GM12878 (cell line): ENCODE results near the gene PGLYRP2. TPM values are rescaled to one million over a fixed set of nuclear protein-coding genes. Genes with fewer than 3 reads are reported as not detected.

Experiments used
- EP300 ChIP-seq, 2 experiments: fragments of 150-350 bp in 1 of 2; IDR thresholded peaks; 2 replicates each; pipeline ENCODE4 v1.6.1; 2011 to 2012; ENCODE audit warnings: low read depth in 2 of 2, low read length in 2 of 2, borderline replicate concordance in 1 of 2, improper control_type of control experiment in 1 of 2, inconsistent platforms in 1 of 2; ENCODE audit not compliant: control insufficient read depth in 1 of 2
- HDAC6 ChIP-seq: fragments of 200-600 bp; sonication (generic); IDR thresholded peaks from one replicate; pipeline ENCODE4 v1.8.0; 2017; ENCODE audit warnings: antibody characterized with exemption; ENCODE audit not compliant: unreplicated experiment
- IKZF2 ChIP-seq, 2 experiments: fragments of 450-650 bp; IDR thresholded peaks; 2 replicates each; pipeline ENCODE4 v1.6.1; 2017; ENCODE audit warnings: mild to moderate bottlenecking in 2 of 2, moderate library complexity in 2 of 2
- KAT2A ChIP-seq: conservative IDR thresholded peaks from 2 replicates; pipeline ENCODE4 v1.6.1; 2011; ENCODE audit warnings: low read depth, low read length; ENCODE audit not compliant: control insufficient read depth
- NKRF ChIP-seq: fragments of 450-650 bp; conservative IDR thresholded peaks from 2 replicates; pipeline ENCODE4 v1.6.1; 2017; ENCODE audit warnings: mild to moderate bottlenecking, moderate library complexity
- PAX8 ChIP-seq: fragments of 450-650 bp; IDR thresholded peaks from 2 replicates; pipeline ENCODE4 v1.6.1; 2017; ENCODE audit warnings: mild to moderate bottlenecking, moderate library complexity
- POLR2AphosphoS2 ChIP-seq: IDR thresholded peaks from 2 replicates; pipeline ENCODE4 v1.6.1; 2011; ENCODE audit warnings: low read depth, mild to moderate bottlenecking, low read length, improper control_type of control experiment, moderate library complexity
- SKIL ChIP-seq: fragments of 450-650 bp; IDR thresholded peaks from 2 replicates; pipeline ENCODE4 v1.6.1; 2017; ENCODE audit warnings: mild to moderate bottlenecking, low read depth, inconsistent platforms; ENCODE audit not compliant: poor library complexity, severe bottlenecking
- TCF12 ChIP-seq: IDR thresholded peaks from 2 replicates; pipeline ENCODE4 v1.6.1; 2011; ENCODE audit warnings: low read depth, mild to moderate bottlenecking, low read length
- WRNIP1 ChIP-seq: IDR thresholded peaks from 2 replicates; pipeline ENCODE4 v1.6.1; 2011; ENCODE audit warnings: low read depth, low read length, improper control_type of control experiment, borderline replicate concordance
- ZBTB40 ChIP-seq: fragments of 450-650 bp; IDR thresholded peaks from 2 replicates; pipeline ENCODE4 v1.6.1; 2016; ENCODE audit warnings: mild to moderate bottlenecking, moderate library complexity, borderline replicate concordance
- ZNF274 ChIP-seq: IDR thresholded peaks from one replicate; pipeline ENCODE4 v1.8.0; 2011; ENCODE audit not compliant: insufficient read length, insufficient read depth
- ZNF622 ChIP-seq: fragments of 450-650 bp; IDR thresholded peaks from 2 replicates; pipeline ENCODE4 v1.6.1; 2017; ENCODE audit warnings: mild to moderate bottlenecking, inconsistent platforms
- ZNF687 ChIP-seq: fragments of 450-650 bp; IDR thresholded peaks from 2 replicates; pipeline ENCODE4 v1.6.1; 2017; ENCODE audit warnings: mild to moderate bottlenecking, moderate library complexity
- polyA plus RNA-seq, 11 experiments: library from polyadenylated mRNA; depleted of rRNA in 4 of 11; unstranded in 6 of 11; stranded (reverse) in 5 of 11; fragments of >200 nt; fragmentation: Nextera tagmentation in 4 of 11; fragmentation: Illumina TruSeq in 1 of 11; extraction: Ambion mirVana in 4 of 11; extraction: Trizol in 1 of 11; gene quantifications; 1 replicate in 1 of 11; 2 replicates in 10 of 11; pipeline versions ENCODE4 v1.2.1 to v1.2.3, GENCODE V29; 2011 to 2016; ENCODE audit warnings: inconsistent platforms in 2 of 11, missing spikeins in 2 of 11, low read depth in 1 of 11
- total RNA-seq, 4 experiments: library from RNA; depleted of rRNA in 3 of 4; stranded (reverse); fragments of >200 nt in 3 of 4; fragmentation: Illumina TruSeq in 1 of 4; extraction: Trizol in 1 of 4; gene quantifications; 2 replicates each; pipeline versions ENCODE4 v1.2.1 to v1.2.3, GENCODE V29; 2013 to 2021

Gene PGLYRP2
- total and polyA plus RNA-seq, 10 of the 15 experiments (the other 5 are each of a cell fraction or from before 2014, with no cell fraction given), result 0.15 to 0.48 (median 0.26) TPM; not detected in 5

- peak; percentile 93 for TF ChIP-seq ZBTB40
- TF ChIP-seq SKIL, result no peak
- TF ChIP-seq POLR2AphosphoS2, result 0 out of 2 replicates have a peak, but pooled peaks have one; percentile 27
- no peak for TF ChIP-seq HDAC6
- TF ChIP-seq ZNF622, result no peak
- TF ChIP-seq IKZF2 (IDR thresholded peaks at IDR 0.05), result peak; percentile 49 to 54; a peak in 3 of 4 replicates
- TF ChIP-seq ZNF687, result peak; percentile 54
- no peak for TF ChIP-seq KAT2A
- no peak for TF ChIP-seq TCF12
- TF ChIP-seq WRNIP1, result no peak
- TF ChIP-seq NKRF, result peak; percentile 45; the same call in 1 of the 2 replicates
- no peak for TF ChIP-seq PAX8
- no peak for TF ChIP-seq ZNF274
- no peak for TF ChIP-seq EP300 (IDR thresholded peaks at IDR 0.05; ENCODE audit: borderline replicate concordance in 1 of 2, control insufficient read depth in 1 of 2, low read depth in 2 of 2, low read length in 2 of 2)
Measured at GRCh38 chr19:15463861-15464371, 15.4 kb downstream of the PGLYRP2 start (continued).
